Measurements from ENCODE around the gene INHBC. TPM values are rescaled to one million over a fixed set of nuclear protein-coding genes. Genes with fewer than 3 reads are reported as not detected.

INHBC gene
- total RNA-seq, 3 donors from 2014 or later = not detected

DNA sequence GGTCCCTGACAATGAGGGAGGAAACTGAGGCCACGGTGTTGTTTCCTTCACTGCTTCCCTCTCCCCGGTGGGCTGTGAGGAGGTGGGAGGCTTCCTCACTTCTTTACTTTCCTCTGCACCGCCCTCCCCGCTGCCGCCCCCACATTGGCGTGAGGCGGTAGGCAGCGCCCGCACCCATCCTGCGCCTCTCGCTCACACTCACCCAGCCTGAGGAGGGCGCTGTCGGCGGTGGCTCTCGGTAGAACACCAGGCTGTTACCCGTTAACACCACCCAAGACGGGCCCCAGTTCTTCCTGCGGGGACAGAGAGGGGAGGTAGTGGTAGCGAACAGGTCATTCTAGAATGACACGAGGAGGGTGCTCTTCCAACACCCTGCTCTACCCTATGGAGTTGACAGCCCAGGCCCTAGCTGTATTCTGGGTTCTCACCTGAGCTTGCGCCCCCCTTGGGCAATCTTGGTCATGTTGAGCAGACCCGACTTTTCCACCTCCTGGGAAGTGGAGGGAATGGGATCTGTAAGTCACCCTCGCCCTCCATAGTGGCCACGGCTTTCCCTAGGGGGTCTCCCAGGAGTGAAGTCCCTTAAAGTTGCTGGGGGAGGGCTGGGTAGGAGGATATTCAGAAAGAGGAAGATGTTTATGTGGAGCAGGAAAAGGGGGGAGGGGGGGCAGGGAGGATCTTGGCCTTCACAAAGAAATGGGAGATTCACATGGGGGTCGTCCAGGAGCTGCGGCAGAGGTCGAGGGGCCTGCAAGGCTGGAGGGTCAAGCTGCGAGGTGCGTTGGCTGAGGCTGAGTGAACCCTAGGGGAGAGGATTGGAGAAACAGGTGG, 41.8 kb downstream of the INHBC start:
- no peaks in the 10 kb centered on the region for H3K36me3 ChIP-seq (ENCODE audit: low read depth)
- TF ChIP-seq, protein P1, sequence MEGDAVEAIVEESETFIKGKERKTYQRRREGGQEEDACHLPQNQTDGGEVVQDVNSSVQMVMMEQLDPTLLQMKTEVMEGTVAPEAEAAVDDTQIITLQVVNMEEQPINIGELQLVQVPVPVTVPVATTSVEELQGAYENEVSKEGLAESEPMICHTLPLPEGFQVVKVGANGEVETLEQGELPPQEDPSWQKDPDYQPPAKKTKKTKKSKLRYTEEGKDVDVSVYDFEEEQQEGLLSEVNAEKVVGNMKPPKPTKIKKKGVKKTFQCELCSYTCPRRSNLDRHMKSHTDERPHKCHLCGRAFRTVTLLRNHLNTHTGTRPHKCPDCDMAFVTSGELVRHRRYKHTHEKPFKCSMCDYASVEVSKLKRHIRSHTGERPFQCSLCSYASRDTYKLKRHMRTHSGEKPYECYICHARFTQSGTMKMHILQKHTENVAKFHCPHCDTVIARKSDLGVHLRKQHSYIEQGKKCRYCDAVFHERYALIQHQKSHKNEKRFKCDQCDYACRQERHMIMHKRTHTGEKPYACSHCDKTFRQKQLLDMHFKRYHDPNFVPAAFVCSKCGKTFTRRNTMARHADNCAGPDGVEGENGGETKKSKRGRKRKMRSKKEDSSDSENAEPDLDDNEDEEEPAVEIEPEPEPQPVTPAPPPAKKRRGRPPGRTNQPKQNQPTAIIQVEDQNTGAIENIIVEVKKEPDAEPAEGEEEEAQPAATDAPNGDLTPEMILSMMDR (IDR thresholded peaks at IDR 0.05) = no peak
- H3K4me1 ChIP-seq (ENCODE audit: low read depth) = peaks cover 15% of the 10 kb centered on the region
- H3K4me3 ChIP-seq = no peak overlapping the region
- intact Hi-C loops (cut with DNase I, micrococcal nuclease) = no loop called here
- peak; percentile 37 for ATAC-seq
- no peaks in the 10 kb centered on the region for H3K9me3 ChIP-seq
- peak in 1 of 3 donors; percentile 56 for DNase-seq

DNA sequence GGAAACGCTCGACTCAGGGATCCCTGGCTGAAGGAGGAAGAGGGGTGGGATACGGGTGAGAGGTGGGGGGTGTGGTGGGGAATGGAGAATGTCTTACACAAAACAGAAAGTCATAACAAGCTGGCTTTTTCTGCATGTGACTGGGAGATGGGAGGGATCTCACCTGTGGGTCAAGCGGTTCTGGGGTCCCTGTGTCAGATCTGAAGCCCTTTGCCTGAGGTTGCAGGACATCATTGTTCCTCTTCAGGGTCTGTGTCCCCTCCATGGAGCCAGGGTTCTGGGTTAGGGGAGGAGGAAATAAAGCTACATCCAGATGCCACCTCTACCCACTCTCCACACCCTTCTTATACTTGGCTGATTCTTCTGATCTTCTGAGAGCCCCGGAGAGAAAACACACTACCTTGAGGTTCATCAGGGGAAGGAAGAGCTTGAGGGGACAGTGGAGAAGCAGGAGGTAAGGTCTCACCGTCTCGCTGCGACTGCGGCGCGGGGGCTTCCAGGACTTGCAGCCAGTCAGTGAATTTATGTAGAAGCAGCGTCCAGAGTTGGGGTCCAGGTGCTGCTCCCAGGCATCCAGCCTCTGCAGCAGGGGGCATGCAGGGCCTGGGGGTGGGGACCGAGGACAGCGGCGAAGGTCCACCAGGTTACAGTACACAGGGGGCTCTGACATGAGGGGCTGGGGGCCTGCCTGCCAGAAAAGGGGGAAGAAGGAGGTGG, 42.6 kb downstream of the INHBC start:
- Histone ChIP-seq H3K4me1 (ENCODE audit: low read depth) (peaks cover 12% of the 10 kb centered on the region), H3K4me3 (no peak overlapping the region), H3K36me3 (ENCODE audit: low read depth) (no peaks in the 10 kb centered on the region), H3K9me3 (no peaks in the 10 kb centered on the region)
- ATAC-seq (peak; percentile 3), DNase-seq (peak in 1 of 3 donors; percentile 31)
- intact Hi-C loops (cut with DNase I, micrococcal nuclease) = no loop called here
- TF ChIP-seq, protein P1 (IDR thresholded peaks at IDR 0.05) = no peak

DNA sequence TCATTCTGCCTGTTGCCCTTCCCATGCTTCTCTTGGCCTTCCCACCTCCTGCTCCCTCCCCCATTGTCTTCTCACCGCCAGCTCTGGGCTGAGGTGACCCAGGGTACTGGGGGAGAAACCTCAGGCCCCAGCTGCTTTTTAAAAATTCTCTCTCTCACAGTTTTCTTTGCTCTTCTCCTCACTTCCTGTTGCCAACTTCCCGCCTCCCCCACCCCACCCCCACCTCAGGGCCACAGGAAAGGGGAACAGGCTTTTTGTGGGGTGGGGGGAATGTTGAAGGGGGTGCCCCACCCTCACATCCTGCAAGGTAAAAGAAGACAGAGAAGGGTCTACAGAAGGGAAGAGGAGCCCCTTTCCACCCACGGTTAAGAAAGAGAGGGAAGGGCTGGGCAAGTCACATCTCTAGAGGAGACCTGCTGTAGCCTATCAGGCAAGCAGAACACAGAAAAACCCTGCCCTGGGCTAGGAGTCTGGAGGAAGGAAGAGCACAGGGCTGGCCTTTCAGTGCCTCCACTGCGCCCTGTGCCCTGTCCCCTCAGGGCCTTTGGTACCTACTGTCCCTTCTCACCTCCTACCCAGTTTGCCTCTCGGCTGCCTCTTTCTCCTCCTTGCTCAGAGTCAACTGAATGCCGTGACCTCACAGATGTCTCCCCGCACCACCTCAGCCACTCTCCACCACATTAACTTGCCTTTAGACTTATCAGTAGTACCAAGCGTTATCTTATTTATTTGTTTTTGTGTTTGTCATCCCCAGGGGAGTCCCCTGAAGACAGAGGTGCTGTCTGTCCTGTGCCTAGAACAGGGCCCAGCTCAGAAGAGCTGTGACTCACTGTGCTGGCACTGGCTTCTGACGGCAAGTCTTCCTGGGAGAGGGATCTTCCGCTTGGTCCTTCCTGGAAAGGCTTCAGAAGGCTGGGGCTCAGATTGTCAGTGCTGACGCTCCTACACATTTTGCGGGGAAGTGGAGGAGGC, 43.4 kb downstream of the INHBC start:
- H3K4me1 ChIP-seq (ENCODE audit: low read depth) = peaks cover 12% of the 10 kb centered on the region
- ATAC-seq (peak; percentile 42), DNase-seq (peak in 1 of 3 donors; percentile 28)
- TF ChIP-seq, protein P1 (IDR thresholded peaks at IDR 0.05) = no peak
- intact Hi-C loops (cut with DNase I, micrococcal nuclease) = no loop called here
- H3K4me3 ChIP-seq = no peak overlapping the region
- H3K9me3 ChIP-seq = no peaks in the 10 kb centered on the region
- no peaks in the 10 kb centered on the region for H3K36me3 ChIP-seq (ENCODE audit: low read depth)

DNA sequence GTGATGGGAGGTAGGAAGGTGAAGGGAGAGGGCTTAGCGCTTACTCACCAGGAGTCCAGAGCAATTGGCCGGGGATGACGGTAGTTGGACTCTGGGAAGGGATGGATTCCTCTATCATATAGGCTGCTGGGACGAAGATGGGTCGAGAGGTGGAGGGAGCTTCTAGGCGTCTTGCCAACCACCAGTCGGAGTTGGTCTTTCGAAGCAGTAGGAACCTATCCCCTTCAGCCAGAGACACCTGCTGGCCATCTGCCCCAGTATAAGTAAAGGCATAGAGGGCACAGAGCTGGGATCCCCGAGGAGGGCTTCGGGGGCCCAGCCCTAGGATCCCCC, 44.4 kb downstream of the INHBC start:
- H3K4me1 ChIP-seq (ENCODE audit: low read depth) = peaks cover 12% of the 10 kb centered on the region
- no peaks in the 10 kb centered on the region for H3K36me3 ChIP-seq (ENCODE audit: low read depth)
- TF ChIP-seq, protein P1 (IDR thresholded peaks at IDR 0.05) = no peak
- intact Hi-C loops (cut with DNase I, micrococcal nuclease) = no loop called here
- H3K9me3 ChIP-seq = no peaks in the 10 kb centered on the region
- DNase-seq = peak in 1 of 3 donors; percentile 25
- no peak for ATAC-seq
- no peak overlapping the region for H3K4me3 ChIP-seq

DNA sequence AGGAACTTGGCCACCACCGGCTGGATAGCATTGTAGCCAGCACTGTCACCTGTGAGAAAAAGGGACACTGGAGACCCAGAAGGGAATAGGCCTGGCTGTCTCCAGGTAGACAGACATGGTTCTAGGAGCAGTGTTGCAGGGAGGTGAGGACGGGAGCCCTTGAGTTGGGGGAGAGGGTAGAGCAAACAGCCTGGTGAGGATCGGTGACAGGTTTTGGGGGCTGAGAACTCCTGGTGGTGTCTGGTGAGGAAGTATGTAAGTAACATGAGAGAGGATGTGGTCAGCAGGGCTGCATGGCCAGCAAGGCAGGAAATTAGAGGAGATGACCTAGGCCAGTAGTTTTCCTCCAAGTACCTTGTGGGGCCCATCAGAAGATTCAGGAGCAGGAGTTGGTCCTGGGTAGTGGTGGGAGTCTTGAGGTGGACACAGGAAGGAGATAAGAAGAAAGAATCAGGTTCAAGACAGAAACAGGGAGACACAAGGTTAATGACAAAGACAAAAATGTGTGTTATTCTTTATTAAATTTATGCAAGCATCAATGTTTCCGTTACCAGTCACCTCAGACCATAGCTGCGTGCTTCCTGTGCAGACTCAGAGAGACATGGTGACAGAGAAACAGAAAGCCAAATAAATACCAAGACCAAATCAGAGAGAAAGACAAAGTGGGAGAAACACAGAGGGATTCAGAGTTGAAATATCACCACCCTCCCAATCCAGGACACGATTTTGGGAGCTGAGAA, 45.0 kb downstream of the INHBC start, which contains the start of gene ARHGAP9:
ARHGAP9 (minus strand) TSS at position 491 of the 740 bp plus-strand sequence; CDS start at position 31, 460 bp downstream.
- TF ChIP-seq, protein P1 (IDR thresholded peaks at IDR 0.05) = no peak
- H3K4me3 ChIP-seq = no peak within 1 kb of the TSS
- ATAC-seq = peak; percentile 52

More for the DNA sequence above, 45.0 kb downstream of the INHBC start, which contains the start of gene ARHGAP9:
- no peaks in the 10 kb centered on the region for H3K9me3 ChIP-seq
- peaks cover 12% of the 10 kb centered on the region for H3K4me1 ChIP-seq (ENCODE audit: low read depth)
- H3K36me3 ChIP-seq (ENCODE audit: low read depth) = no peaks in the 10 kb centered on the region
- DNase-seq = peak in 1 of 3 donors; percentile 27
- intact Hi-C loops (cut with DNase I, micrococcal nuclease) = no loop called here
